ENCODE data around the gene TTC7B. TPM values are rescaled to one million over a fixed set of nuclear protein-coding genes. Genes with fewer than 3 reads are reported as not detected.

TTC7B gene
- total and polyA plus RNA-seq, 2 donors (not counting 3 experiments of a cell fraction or from before 2014, with no cell fraction given): 46.8 to 76.5 TPM

GRCh38 chr14:90576581-90576980, 239.6 kb downstream of the TTC7B start:
- Histone ChIP-seq H3K4me2 (ENCODE audit: insufficient read depth, low read length) (no peak overlapping the region), H3K79me2 (ENCODE audit: control insufficient read depth, insufficient read depth, low read length) (no peaks in the 10 kb centered on the region), H3K9me3 (replicated peaks; ENCODE audit: control insufficient read depth, insufficient read depth, low read length) (no peaks in the 10 kb centered on the region), H3K4me3 (replicated peaks in 1 of 3; ENCODE audit: insufficient read depth in 1 of 3, low read depth in 1 of 3, low read length in 3 of 3) (no peak overlapping the region), H3K27ac (ENCODE audit: insufficient read depth, low read depth, low read length) (no peak overlapping the region), H2AFZ (ENCODE audit: low read depth, low read length) (no peak overlapping the region), H3K27me3 (ENCODE audit: control insufficient read depth in 2 of 2, insufficient read depth in 2 of 2, low read length in 2 of 2) (no peaks in the 10 kb centered on the region), H3K9me1 (replicated peaks; ENCODE audit: control insufficient read depth, extremely low read depth, insufficient read depth, low read length) (no peaks in the 10 kb centered on the region), H3K4me1 (ENCODE audit: control insufficient read depth, extremely low read depth, insufficient read depth, low read length) (no peaks in the 10 kb centered on the region), H4K20me1 (replicated peaks; ENCODE audit: control insufficient read depth, extremely low read depth, insufficient read depth, low read length) (no peaks in the 10 kb centered on the region), H3K36me3 (ENCODE audit: control insufficient read depth in 2 of 2, extremely low read depth in 1 of 2, insufficient read depth in 2 of 2, low read length in 2 of 2) (peaks cover 0 to 20% of the 10 kb centered on the region in 2 experiments), H3K9ac (replicated peaks; ENCODE audit: extremely low read depth, insufficient read depth, low read length) (no peak overlapping the region)
- ChIA-PET CTCF (interaction anchor here (0.7 to 1.4 kb wide), 2 partner anchors 177 to 182 kb away, joined by 3 to 4 read pairs; no protein-coding TSS in a partner anchor), POLR2A (no interaction called here)
- intact Hi-C loops (cut with micrococcal nuclease): no loop called here
- dilution Hi-C loops (cut with MboI; ENCODE audit: extremely low pct_ligation_motif_present, low sequenced_read_pairs): no loop called here
- FAIRE-seq (no peak), DNase-seq (ENCODE audit: low read depth, low spot score) (no peak)
- no TSS peak for BruUV-seq (replicated peaks)
- TF ChIP-seq FOS (IDR thresholded peaks at IDR 0.05; ENCODE audit: borderline replicate concordance, insufficient read depth, low read length): no peak
- TF ChIP-seq POLR2A (IDR thresholded peaks at IDR 0.05; ENCODE audit: low read depth, low read length): no peak
- TF ChIP-seq GATA2 (IDR thresholded peaks at IDR 0.05; ENCODE audit: insufficient read depth, insufficient read length, low read depth, low read length): no peak
- TF ChIP-seq MYC (IDR thresholded peaks at IDR 0.05; ENCODE audit: low read depth, low read length): no peak
- TF ChIP-seq JUN (IDR thresholded peaks at IDR 0.05; ENCODE audit: borderline replicate concordance, insufficient read depth, insufficient read length, low read depth): no peak
- no peak for TF ChIP-seq POLR2AphosphoS5 (IDR thresholded peaks at IDR 0.05; ENCODE audit: insufficient read depth, low read depth, low read length)
- no peak for TF ChIP-seq CTCF (IDR thresholded peaks at IDR 0.05; ENCODE audit: extremely low read depth in 1 of 2, insufficient read depth in 1 of 2, low read depth in 1 of 2, low read length in 2 of 2)
- TF ChIP-seq MAX (IDR thresholded peaks at IDR 0.05; ENCODE audit: insufficient read depth, insufficient read length): no peak
- no peak for TF ChIP-seq EZH2 (IDR thresholded peaks at IDR 0.05; ENCODE audit: borderline replicate concordance, low read depth, low read length, severe bottlenecking)

All from endothelial cell of umbilical vein (primary cell).